ENCODE measurements around the gene PCYT1A. TPM values are rescaled to one million over a fixed set of nuclear protein-coding genes. Genes with fewer than 3 reads are reported as not detected.
"Not testable (repeated sequence)": the region's sequence is repeated elsewhere in the genome, so short reads cannot be mapped to it uniquely, and the experiment has no call there.

The PCYT1A gene
- total RNA-seq, 2 donors from 2014 or later, result 30.9 to 47.8 TPM

- Histone ChIP-seq H3K4me3 (no peak overlapping the region), H3K4me1 (peaks cover 5% of the 10 kb centered on the region), H3K27ac (no peak overlapping the region), H3K36me3 (replicated peaks in 1 of 2; ENCODE audit: insufficient read depth in 1 of 2, low read depth in 2 of 2) (no peaks in the 10 kb centered on the region), H3K27me3 (no peaks in the 10 kb centered on the region), H3K9me3 (no peaks in the 10 kb centered on the region)
- intact Hi-C loops (cut with DNase I), result no loop called here
- DNase-seq, result peak in 3 of 4 donors; percentile 50 to 59 (median 58)
- WGBS, 2 donors, result 22 to 34% methylated on average over 29 to 45 of the region's 49 CpGs
- no peak for TF ChIP-seq POLR2A (IDR thresholded peaks at IDR 0.05)
- TF ChIP-seq CTCF (IDR thresholded peaks at IDR 0.05), result no peak
- peak; percentile 64 for ATAC-seq
Observed at GRCh38 chr3:196207833-196208607, 79.5 kb downstream of the PCYT1A start.

GRCh38 chr3:196207159-196207832, 80.2 kb downstream of the PCYT1A start:
- H3K27me3 ChIP-seq, result no peaks in the 10 kb centered on the region
- 67% methylated on average over 1 to 2 of the region's 70 CpGs for WGBS, 2 donors
- TF ChIP-seq CTCF (IDR thresholded peaks at IDR 0.05) (no peak), POLR2A (IDR thresholded peaks at IDR 0.05) (no peak)
- peaks cover 5% of the 10 kb centered on the region for H3K4me1 ChIP-seq
- ATAC-seq (peak; percentile 27), DNase-seq (peak in 1 of 4 donors; percentile 38)
- no peaks in the 10 kb centered on the region for H3K9me3 ChIP-seq
- H3K4me3 ChIP-seq, result no peak overlapping the region
- no peaks in the 10 kb centered on the region for H3K36me3 ChIP-seq (replicated peaks in 1 of 2; ENCODE audit: insufficient read depth in 1 of 2, low read depth in 2 of 2)
- no peak overlapping the region for H3K27ac ChIP-seq
- intact Hi-C loops (cut with DNase I), result no loop called here

GRCh38 chr3:196205442-196206205, 81.9 kb downstream of the PCYT1A start:
- H3K36me3 ChIP-seq (replicated peaks in 1 of 2; ENCODE audit: insufficient read depth in 1 of 2, low read depth in 2 of 2); intact Hi-C loops (cut with DNase I); H3K4me3 ChIP-seq; H3K27me3 ChIP-seq; H3K27ac ChIP-seq; H3K9me3 ChIP-seq; ATAC-seq; DNase-seq; H3K4me1 ChIP-seq: not testable (repeated sequence)
- 79 to 83% methylated on average over 9 of the region's 9 CpGs for WGBS, 2 donors

GRCh38 chr3:196203846-196204245, 83.7 kb downstream of the PCYT1A start:
- TF ChIP-seq POLR2A (IDR thresholded peaks at IDR 0.05), result no peak
- TF ChIP-seq CTCF (IDR thresholded peaks at IDR 0.05), result no peak
- ATAC-seq, result no peak
- WGBS, 2 donors, result 78 to 79% methylated on average over 3 of the region's 3 CpGs

GRCh38 chr3:196202516-196202970, 85.0 kb downstream of the PCYT1A start:
- H3K4me1 ChIP-seq, result peaks cover 5% of the 10 kb centered on the region
- H3K9me3 ChIP-seq, result no peaks in the 10 kb centered on the region
- ATAC-seq (no peak), DNase-seq (peak in 1 of 4 donors; percentile 56)
- H3K27me3 ChIP-seq, result no peaks in the 10 kb centered on the region
- no peak overlapping the region for H3K27ac ChIP-seq
- no peaks in the 10 kb centered on the region for H3K36me3 ChIP-seq (replicated peaks in 1 of 2; ENCODE audit: insufficient read depth in 1 of 2, low read depth in 2 of 2)
- TF ChIP-seq CTCF (IDR thresholded peaks at IDR 0.05), result no peak
- no peak for TF ChIP-seq POLR2A (IDR thresholded peaks at IDR 0.05)
- WGBS, 2 donors, result 60 to 61% methylated on average over 14 to 21 of the region's 21 CpGs
- intact Hi-C loops (cut with DNase I), result no loop called here
- no peak overlapping the region for H3K4me3 ChIP-seq

More at GRCh38 chr3:196203846-196204245, 83.7 kb downstream of the PCYT1A start:
- no peaks in the 10 kb centered on the region for H3K27me3 ChIP-seq
- H3K27ac ChIP-seq, result no peak overlapping the region
- H3K4me1 ChIP-seq, result peaks cover 5% of the 10 kb centered on the region
- H3K9me3 ChIP-seq, result no peaks in the 10 kb centered on the region
- no peaks in the 10 kb centered on the region for H3K36me3 ChIP-seq (replicated peaks in 1 of 2; ENCODE audit: insufficient read depth in 1 of 2, low read depth in 2 of 2)
- intact Hi-C loops (cut with DNase I), result no loop called here
- H3K4me3 ChIP-seq, result no peak overlapping the region
- no peak for DNase-seq
